Right renal cortex interstitium (tissue), 3 donors: ENCODE measurements around the gene FHIT. TPM values are rescaled to one million over a fixed set of nuclear protein-coding genes. Genes with fewer than 3 reads are reported as not detected.

Source experiments
- DNase-seq, 3 donors: peaks; one replicate each; pipeline ENCODE4 v3.0.0-alpha.2; 2013; ENCODE audit warnings: low read depth in 3 of 3, low spot score in 2 of 3
- polyA plus RNA-seq, 3 donors: library from polyadenylated mRNA; unstranded; fragments of 120-200 nt; gene quantifications; one replicate each; pipeline ENCODE4 v1.2.1, GENCODE V29; 2013; ENCODE audit not compliant: insufficient read length in 3 of 3

FHIT gene
- polyA plus RNA-seq, 3 donors, result 24.9 to 26.4 (median 25.9) TPM

GRCh38 chr3:60269829-60270266 is 981.4 kb downstream of the FHIT start:
- DNase-seq, result no peak

DNA sequence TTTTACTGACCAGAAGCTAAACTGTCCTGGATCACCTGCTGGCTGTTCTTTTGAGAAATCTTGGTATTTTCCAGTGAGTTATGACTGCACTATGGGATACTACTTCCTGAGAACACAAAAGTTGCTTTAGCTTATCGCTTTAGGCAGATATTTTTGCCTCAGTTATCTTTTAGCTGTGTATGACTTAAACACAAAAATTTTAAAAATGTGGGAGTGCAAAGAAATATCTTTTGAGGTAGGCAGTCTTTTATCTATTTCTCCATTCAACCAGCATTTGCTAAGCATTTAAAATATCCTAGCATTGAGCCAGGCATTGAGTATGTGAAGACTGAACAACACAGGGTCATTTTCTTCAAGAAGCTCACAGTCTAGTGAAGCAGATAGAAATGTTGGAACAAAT is 981.9 kb downstream of the FHIT start:
- no peak for DNase-seq

- DNase-seq, result no peak
Measured at GRCh38 chr3:60268123-60268522, 983.1 kb downstream of the FHIT start.

- DNase-seq, result no peak
Measured at GRCh38 chr3:60266444-60266843, 984.8 kb downstream of the FHIT start.

- no peak for DNase-seq
Measured at GRCh38 chr3:60263191-60263590, 988.1 kb downstream of the FHIT start.

- DNase-seq, result no peak
Measured at GRCh38 chr3:60262546-60262945, 988.7 kb downstream of the FHIT start.

- DNase-seq, result no peak
Measured at GRCh38 chr3:60260546-60260945, 990.7 kb downstream of the FHIT start.

DNA sequence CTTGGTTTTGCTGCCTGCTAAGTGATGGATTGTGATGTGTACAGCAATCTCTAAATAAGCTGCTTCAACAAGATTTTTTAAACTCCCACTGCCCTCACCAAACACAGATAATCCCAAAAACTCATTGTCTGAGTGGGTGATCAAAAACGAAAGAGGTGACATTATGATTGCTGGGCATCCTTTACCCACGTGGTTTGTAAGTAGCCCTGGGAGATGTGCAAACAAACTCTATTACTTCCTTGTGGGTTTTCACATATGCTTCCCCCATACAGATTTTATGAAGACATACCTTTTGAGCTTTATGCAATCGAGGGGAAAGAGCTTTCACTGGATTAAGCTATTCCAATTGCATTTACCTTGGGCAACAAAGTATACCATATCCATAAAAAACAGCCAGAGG is 1000.4 kb downstream of the FHIT start:
- DNase-seq, result no peak

DNA sequence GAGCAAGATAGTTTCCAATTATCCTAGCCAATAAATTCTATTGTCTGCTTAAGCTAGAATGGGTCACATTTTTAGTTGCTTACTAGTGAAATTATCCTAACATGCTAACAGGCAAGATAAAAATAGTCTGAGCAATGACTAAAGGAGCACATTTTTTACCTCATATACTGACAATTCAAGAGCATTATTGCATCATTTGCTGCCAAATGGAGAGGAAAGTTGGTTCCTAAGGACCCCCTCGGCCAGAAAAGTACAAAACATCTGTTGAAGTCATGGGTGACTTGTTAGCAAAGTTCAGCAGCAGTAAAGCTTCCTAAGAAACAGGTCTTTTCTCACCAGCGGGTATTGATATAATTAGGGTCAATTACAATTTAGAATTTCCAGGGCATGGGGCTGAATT is 1001.0 kb downstream of the FHIT start:
- no peak for DNase-seq

- DNase-seq, result no peak
Measured at GRCh38 chr3:60246361-60246760, 1004.9 kb downstream of the FHIT start.

DNA sequence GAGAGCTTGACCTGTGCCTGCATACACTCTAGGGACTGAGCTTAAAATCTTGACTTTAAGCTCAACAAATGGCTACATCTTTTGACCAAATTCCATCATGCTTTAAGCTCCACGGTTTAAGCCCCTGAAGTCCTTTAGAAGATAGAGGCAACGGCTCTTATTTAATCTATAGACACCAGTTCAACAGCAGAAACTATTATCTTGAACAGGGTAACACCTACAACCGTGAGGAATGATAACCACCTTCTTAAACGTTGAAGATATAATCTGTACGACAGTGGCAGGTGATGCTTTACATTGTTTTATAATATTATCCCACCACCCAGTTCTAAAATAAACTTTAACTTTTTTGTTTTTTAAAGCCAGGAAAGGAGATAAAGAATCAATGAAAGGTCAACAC is 1007.8 kb downstream of the FHIT start:
- DNase-seq, result no peak

DNA sequence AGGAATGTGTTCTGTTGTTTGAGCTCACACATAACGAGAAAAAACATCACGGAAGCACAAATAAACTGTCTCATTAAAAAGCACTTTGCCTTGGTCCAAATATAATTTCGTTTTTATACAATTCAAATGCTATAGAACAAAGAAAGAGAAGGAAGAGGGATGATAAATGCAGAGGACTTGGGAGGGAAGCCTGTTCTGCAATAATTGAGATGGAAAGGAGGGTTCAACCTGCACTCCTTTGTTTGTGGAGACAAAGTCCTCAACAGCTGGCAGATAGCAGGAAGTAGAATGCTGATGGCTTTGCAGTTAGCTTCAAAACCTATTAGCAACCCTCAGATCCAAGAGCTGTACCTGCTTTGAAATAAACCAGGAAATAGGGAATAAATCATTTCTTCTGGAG is 1010.8 kb downstream of the FHIT start:
- no peak for DNase-seq

DNA sequence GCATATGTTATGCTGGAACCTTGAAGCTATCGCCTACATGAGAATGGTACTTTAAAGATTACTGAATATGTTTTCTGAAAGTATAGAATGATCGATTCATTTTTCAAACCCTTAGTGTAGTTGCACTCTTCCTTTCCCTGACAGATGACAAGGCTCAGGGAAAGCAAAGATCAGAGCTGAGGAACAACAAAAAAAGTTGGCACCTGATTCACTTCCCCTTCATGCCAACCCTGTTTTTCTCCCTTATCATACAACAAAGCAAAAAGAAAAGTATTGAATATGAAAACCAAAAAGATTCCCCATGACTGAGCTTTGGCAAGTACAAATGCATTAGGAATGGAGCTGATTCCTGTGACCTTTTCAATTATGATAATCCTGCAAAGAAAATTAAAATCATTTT is 1012.7 kb downstream of the FHIT start:
- no peak for DNase-seq

DNA sequence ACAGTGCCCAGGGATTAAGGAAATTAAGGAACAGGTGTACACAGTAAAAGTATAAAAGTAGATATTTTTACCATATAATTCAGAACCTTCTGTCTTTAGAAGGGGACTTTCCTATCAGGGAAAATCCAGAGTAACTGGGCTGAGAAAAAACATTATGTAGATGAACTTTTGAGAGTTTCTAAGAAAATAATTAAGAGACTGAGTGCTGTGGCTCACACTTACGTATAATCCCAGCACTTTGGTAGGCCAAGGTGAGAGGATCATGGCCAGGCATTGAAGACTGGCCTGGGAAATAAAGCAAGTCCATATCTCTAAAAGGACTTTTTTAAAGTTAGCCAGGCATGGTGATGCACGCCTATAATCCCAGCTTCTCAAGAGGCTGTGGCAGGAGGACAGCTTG is 1021.8 kb downstream of the FHIT start:
- no peak for DNase-seq

DNA sequence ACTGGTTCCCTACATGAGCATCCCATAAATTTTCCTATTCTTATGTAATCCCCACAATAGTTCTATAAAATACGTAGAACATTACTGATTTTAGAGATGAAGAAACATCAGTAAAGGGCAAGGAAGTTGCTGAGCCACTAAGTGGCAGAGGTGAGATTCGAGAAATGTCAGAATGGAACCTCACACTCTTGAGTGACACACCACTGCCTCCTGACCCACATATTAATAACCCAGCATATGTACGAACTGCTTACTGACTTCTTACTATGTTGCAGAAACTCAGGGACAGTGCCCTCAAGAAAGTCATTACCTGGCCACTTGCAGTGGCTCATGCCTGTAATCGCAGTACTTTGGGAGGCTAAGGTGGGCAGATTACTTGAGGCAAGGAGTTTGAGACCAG is 1022.4 kb downstream of the FHIT start:
- DNase-seq, result no peak

DNA sequence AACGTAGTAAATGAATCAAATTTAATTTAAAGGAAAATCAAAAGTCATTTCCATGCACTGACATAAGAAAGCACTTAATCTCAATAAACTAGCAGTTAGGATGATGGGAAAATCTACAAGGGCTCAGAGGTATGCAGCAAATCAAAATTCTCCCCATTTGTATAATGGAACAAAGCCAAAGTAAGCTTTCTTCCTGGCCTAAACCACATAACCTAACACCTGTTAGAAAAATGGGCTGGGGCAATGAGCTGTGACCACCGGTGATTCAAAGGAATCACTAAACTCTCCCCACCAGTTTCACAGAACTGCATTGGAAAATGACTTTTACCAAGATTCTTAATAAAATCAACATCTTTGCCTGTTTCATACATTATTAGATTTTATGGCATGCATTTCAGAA is 1024.3 kb downstream of the FHIT start:
- no peak for DNase-seq

DNA sequence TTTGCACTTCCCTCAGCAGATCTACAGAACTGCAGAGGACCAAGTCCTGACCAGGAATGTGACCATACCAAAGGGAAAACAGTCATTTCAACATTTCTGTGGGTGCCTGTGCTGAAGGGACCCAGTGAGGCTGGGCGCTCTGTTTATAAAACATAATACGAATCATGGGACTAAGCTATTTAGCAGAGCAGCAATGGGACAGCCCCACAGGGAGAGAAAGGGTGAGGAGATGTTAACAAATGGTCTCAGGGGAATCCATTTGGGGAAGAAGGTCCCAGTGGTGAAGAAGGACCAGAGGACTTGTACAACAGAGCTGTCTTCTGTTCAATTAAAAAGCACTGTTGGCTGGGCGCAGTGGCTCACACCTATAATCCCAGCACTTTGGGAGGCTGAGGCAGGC is 1025.4 kb downstream of the FHIT start:
- DNase-seq, result no peak

DNA sequence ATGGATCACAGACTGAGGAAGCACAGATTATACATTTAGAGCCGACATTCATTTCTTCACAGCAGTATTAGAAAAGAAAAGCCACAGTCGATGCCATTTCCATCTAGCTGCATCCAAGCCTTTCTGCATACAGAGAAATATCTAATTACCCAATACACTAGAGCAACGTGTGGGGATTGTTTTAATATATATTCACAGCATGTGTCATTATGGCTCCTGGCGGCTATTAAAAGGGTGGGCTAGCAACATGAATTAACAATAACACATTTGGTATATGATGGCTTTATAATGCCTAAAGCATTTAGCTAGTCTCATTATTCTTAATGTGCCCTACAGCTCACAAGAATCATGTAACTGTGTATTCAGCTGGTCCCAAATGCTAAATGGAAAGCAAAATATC is 1030.5 kb downstream of the FHIT start:
- no peak for DNase-seq

- no peak for DNase-seq
Measured at GRCh38 chr3:60219501-60219900, 1031.8 kb downstream of the FHIT start.

DNA sequence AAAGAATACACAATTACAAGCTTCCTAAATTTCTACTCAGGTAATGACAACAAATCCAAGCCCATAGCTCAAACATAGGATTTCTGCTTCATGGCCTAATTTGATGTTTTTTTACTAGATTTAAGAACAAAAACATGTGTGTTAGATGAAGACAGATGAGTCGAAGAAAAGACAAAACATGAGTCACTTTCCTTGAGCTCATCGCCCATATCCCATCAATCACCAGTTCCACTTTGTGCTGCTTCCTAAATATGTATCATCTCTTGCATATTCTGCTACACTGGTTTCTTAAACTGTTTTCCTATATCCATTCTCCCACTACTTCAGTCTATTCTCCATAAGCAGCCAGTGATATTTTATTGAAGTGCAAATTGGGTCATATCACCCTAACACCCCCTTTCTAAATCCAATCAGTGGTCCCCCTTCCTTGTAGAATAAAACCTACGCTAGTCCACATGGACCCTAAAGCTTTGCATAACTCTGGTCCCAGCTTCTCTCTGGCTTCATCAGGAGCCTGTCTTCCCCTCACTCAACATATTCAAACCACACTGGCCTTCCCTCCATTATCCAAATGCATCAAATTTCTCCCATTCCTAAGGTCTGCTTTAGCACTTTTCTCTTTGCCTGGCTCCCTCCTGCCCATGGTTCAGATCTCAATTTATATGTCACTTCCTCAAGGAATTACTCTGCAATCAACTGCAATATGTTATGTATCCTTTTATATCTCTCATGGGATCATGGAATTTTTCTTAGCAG is 1033.9 kb downstream of the FHIT start:
- DNase-seq, result no peak

- no peak for DNase-seq
Measured at GRCh38 chr3:60216462-60217075, 1034.7 kb downstream of the FHIT start.

- DNase-seq, result no peak
Measured at GRCh38 chr3:60215946-60216345, 1035.3 kb downstream of the FHIT start.

GRCh38 chr3:60207905-60208304 is 1043.3 kb downstream of the FHIT start:
- DNase-seq, result no peak
